ENCODE results near the gene KIRREL1. TPM values are rescaled to one million over a fixed set of nuclear protein-coding genes. Genes with fewer than 3 reads are reported as not detected.

The KIRREL1 gene
- total RNA-seq, 1 experiment from 2014 or later = 30.5 TPM

GRCh38 chr1:158076441-158076840, 83.0 kb downstream of the KIRREL1 start:
- Mint-ChIP-seq H3K27me3 (ENCODE audit: low read depth) (peaks cover 1% of the 10 kb centered on the region; the same call in 1 of the 2 replicates), H3K9me3 (peaks cover 0 to 2% of the 10 kb centered on the region in 2 experiments; a peak in 1 of 5 replicates), H3K27ac (peak overlapping the region; percentile 56 to 95 (median 74); a peak in 4 of 7 replicates), H3K36me3 (ENCODE audit: insufficient read depth in 1 of 3, low read depth in 3 of 3) (peaks cover 11 to 22% (median 17%) of the 10 kb centered on the region in 3 experiments), H3K4me3 (no peak overlapping the region), H3K4me1 (peaks cover 57 to 63% of the 10 kb centered on the region in 2 experiments)
- Histone ChIP-seq H2AK5ac (ENCODE audit: insufficient read length, low read length) (no peak overlapping the region), H3K23ac (ENCODE audit: insufficient read length, low read depth, low read length) (no peak overlapping the region), H3K79me2 (ENCODE audit: insufficient read depth, low read length) (0 out of 2 replicates have a peak, but pooled peaks cover 4% of the 10 kb centered on the region), H2BK20ac (ENCODE audit: low read depth, low read length, poor library complexity, severe bottlenecking) (no peak overlapping the region), H3K14ac (ENCODE audit: insufficient read depth, low read length) (no peak overlapping the region; the same call in 1 of the 2 replicates), H3K79me1 (ENCODE audit: insufficient read depth, low read depth, low read length, poor library complexity, severe bottlenecking) (no peaks in the 10 kb centered on the region), H3K4me2 (ENCODE audit: insufficient read depth, insufficient read length, low read length) (no peak overlapping the region), H3K9ac (ENCODE audit: extremely low read depth, insufficient read length, low read length) (no peak overlapping the region), H3T11ph (ENCODE audit: low read length) (no peak overlapping the region), H3K9me3 (ENCODE audit: control insufficient read depth, low read depth, low read length) (no peaks in the 10 kb centered on the region), H3K27ac (ENCODE audit: insufficient read length, low read depth, low read length) (no peak overlapping the region), H4K8ac (replicated peaks; ENCODE audit: insufficient read length, low read depth, low read length) (no peak overlapping the region), H4K91ac (ENCODE audit: insufficient read length, low read depth, low read length) (no peak overlapping the region), H3K18ac (ENCODE audit: insufficient read length, low read depth, low read length) (no peak overlapping the region), H3K27me3 (ENCODE audit: insufficient read depth, low read length) (no peaks in the 10 kb centered on the region), H2BK15ac (ENCODE audit: low read depth, low read length) (no peak overlapping the region), H3K23me2 (ENCODE audit: insufficient read length, low read depth, low read length, poor library complexity, severe bottlenecking) (no peaks in the 10 kb centered on the region), H2BK5ac (ENCODE audit: insufficient read length, low read length) (no peak overlapping the region), H2BK12ac (ENCODE audit: insufficient read length, low read depth, low read length) (no peak overlapping the region), H3K4me1 (ENCODE audit: insufficient read depth, low read length) (peaks cover 13% of the 10 kb centered on the region; the same call in 1 of the 2 replicates), H3K4ac (ENCODE audit: low read depth, low read length) (no peak overlapping the region), H2AFZ (ENCODE audit: low read length) (no peak overlapping the region), H4K20me1 (ENCODE audit: control insufficient read depth, insufficient read depth, insufficient read length) (no peaks in the 10 kb centered on the region), H2BK120ac (ENCODE audit: low read depth, low read length, poor library complexity, severe bottlenecking) (no peak overlapping the region), H3K56ac (ENCODE audit: insufficient read length, low read depth, low read length) (no peak overlapping the region), H4K5ac (ENCODE audit: insufficient read length, low read depth, low read length) (no peak overlapping the region)
- no peak for DNase-seq
- WGBS (ENCODE audit: extremely low coverage, insufficient read length, low lambda C conversion rate) = no CpG with 5 or more reads among the region's 6 CpGs
- TF ChIP-seq CTCF (conservative IDR thresholded peaks at IDR 0.05) = no peak

Data from H9 (cell line).